Stimulated activated naive CD8-positive, alpha-beta T cell treated with anti-CD3 and anti-CD28 coated beads, Interleukin-15, Interleukin-2, amounts not matched to agents 100 U/mL and 50 U/mL, for 24 hours (primary cell): ENCODE data around the gene YWHAQ.

ENCODE experiments used
- ATAC-seq: fragments of 150-1000 bp; cut with Tn5 transposase; one replicate; pipeline ENCODE4 v1.10.0; 2021
- DNase-seq: peaks from one replicate; pipeline ENCODE4 v3.0.0; 2021

Gene YWHAQ

DNA sequence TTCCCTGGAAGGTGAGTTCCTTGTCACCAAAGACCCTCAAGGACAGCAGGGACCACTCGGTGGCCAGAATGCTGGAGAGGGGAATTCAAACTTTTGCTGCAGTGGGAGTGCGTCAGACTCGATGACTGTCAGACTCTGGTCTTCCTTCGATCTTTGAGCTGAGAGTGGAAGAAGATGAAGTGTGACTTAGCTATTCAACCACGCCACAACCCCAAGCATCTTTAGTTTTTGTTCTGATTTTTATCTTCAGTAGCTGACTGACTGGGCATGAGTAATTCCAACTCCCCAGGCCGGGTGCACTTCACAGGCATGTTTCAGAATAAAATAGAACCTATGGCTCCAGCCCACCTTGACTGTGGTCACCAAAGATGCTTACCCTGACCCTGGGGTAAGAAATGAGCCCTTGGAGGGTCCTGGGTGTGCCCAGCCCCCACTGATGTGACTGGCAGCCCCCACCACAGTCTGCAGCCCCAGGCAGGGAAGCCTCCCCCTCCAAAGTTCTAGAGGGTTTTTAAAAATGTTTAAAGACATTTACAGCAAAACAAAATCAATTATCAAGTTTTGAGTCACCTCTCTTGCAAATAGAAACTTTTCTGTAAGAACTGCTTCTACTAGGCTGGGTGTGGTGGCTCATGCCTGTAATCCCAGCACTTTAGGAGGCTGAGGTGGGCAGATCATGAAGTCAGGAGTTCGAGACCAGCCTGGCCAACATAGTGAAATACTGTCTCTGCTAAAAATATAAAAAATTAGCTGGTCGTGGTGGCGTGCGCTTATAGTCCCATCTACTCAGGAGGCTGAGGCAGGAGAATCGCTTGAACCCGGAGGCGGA is 24.9 kb upstream of the YWHAQ start:
- peak; percentile 39 for DNase-seq
- peak; percentile 66 for ATAC-seq

DNA sequence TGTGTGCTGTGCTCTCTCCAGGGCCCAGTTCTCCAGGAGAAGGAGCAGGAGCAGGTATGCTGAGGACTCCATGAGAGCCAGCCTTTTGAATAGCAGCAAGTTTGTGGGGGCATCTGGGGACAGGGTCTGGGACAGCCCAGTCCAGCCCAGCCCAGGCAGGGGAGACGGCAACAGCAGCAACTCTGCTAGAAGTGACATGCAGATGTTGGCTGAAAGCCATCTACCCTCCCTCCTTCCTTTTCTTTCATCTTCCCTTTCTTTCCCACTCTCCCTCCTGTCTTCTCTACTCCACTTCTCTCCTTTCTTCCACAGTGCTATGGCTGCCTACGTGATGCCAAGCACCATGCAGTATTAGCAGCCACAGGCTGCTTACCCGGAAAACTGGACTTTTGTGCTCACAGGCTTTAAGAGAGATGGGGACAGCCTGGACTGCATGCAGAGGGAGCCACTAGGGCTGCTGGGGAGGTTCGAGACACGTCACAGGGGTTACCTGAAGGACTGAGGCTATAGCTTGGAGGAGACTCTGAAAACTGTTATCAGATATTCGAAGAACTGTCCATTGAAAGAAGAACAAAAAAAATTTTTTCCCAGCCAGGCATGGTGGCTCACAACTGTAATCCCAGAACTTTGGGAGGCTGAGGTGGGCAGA is 23.8 kb upstream of the YWHAQ start:
- no peak for DNase-seq
- no peak for ATAC-seq

DNA sequence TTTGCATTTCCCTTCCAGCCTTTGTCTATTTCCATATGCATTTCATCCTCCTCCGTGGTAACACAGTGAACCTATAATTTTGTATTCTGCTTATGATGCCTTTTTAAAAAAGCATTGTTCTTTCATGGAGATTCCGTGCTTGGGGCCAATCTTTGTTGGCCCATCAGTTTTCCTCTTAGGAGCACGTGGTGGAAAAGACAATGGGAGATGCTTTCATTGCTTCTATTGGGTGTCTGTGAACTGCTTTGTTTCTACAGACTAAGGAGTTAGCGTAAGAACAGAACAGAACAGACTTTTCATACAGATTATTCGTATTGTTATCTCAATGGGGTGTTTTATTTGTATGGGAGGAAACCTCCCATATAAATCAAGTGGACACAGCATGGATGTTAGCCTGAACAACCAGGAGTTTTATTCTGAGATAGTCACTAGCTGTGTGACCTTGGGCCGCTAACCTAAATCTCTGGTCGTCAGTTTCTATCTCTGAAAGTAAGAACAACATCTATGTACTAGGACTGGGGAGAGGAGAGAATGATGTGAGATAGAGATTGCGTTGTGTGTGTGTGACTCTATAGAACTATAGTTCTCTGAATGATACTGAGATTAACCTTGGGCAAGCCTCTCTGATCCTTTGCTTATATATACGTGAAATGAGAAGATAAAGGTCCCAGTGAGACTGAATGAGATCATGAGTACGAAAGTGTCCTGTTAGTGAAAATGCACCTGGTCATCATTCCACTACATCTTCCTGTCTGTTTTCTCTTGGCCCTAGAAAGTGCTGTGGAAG is 22.9 kb upstream of the YWHAQ start:
- no peak for DNase-seq
- no peak for ATAC-seq

DNA sequence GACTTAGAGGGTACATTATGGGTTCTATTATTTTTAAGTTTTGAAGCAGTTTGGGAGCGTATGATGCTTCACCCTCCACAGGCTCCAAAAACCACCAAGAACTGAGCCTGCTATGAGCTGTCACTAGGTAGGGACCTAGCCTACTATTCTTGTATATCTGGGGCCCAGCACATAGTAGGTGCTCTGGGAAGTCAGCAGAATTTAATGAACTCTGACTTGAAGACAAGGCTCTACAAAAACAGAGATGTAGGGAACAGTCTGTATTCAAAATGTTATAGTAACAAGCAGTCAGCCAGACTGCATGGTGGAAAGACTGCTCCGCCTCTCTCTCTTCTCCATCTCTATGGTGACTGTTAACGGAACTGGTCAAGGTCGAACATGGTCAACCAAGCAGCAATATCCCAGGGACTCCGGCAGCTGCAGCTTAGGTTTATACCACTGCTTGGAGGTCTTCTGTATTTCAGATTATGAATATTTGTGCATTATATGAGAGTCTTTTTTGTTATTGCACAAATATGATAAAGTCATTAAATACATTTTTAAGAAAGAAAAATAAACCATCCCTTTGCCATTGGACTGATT is 22.2 kb upstream of the YWHAQ start:
- no peak for DNase-seq
- ATAC-seq: no peak

DNA sequence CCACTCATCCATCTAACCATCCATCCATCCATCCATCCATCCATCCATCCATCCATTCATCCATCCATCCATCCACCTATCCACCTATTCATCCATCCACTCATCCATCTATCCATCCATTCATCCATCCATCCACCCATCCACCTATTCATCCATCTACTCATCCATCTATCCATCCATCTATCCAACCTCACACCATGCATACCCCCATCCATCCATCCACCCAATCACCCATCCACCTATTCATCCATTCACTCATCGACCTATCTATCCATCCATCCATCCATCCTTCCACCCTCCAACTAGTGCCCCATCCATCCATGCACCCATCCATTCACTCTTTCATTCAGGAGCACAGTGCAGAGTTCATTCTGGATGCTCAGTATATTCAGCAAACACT is 21.5 kb upstream of the YWHAQ start:
- DNase-seq (no peak), ATAC-seq (no peak)

DNA sequence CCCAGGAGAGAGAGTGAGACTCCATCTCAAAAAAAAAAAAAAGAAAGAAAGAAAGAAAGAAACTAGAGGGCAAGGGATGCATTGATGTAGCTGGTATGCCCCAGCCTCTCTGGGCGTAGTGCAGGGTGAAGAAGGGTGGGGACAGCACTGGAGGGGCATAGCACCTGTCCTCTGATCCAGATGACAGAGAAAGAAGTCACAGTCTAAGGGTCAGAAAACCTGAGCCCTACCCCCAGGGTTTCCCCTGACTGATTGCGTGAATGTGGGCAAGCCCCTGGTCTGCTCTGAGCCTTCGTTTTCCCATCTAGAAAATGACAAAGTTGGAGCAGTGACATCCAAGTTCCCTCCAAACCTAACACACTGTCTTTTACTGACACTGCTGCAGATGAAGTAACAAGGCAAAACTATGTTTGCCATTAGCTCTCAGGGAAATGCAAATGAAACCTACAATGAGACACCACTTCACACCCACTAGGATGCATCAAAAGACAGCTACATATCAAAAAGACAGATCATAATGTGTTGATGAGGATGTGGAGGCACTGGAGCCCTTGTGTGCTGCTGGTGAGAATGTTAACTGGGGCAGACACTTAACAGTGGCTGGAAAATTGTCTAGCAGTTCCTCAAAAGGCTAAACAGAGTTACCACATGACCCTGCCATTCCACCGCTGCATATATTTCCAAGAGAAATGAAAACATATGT is 19.5 kb upstream of the YWHAQ start:
- DNase-seq (no peak), ATAC-seq (peak; percentile 44)

DNA sequence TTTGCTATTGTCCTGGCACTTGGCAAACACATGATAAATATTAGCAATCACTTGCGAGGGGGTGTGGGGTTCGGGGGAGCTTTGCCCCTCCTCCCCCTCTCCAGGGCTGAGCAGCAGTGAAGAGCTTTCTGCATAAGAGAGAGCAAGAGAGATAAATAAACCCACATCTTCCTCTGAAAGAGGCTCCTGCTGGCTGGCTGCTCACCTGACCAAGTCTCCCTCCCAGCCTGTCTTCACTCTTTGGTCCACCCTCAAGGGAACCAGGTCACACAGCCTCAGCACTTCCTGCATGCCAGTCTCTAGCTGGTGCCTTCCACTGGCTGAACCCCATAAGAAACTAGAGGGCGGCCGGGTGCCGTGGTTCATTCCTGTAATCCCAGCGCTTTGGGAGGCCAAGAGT is 18.5 kb upstream of the YWHAQ start:
- ATAC-seq (no peak), DNase-seq (no peak)

DNA sequence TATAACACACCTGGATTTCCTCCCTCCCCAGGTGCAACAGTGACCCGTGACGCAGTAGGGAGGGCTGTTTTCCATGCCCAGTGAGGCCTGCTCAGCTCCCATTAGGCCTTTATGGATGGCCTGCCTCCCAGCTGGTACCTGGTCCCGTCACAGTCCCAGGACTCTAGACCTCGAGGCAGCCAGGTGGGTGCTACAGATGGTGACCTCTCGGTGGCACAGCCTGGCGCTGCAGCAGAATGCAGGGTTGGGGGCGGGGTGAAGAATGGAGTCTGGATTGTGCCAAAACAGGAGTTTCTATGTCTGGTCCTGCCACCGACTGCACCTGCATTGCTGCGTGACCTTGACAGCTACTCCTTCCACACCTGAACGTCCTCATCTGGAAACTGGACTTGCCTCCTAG is 18.0 kb upstream of the YWHAQ start:
- DNase-seq: no peak
- no peak for ATAC-seq

DNA sequence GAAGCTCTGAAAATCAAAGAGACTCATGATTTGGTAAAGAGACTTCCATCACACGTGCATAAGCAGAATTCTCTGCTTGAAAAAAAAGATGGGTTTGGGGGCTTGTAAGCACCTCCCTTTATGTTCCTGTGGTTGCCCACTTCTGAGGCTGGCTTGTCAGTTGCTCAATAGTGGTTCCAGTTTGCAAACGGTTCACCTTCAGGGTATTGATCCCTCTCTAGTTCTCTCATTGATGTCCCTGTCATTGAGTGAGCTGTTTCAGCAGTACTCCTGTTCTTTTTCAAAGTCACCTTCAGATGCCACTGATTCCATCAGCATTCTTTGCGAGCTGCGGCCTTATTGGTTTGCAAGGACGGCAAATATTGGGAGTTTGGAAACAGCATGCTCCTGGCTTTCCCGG is 17.1 kb upstream of the YWHAQ start:
- DNase-seq (no peak), ATAC-seq (no peak)

DNA sequence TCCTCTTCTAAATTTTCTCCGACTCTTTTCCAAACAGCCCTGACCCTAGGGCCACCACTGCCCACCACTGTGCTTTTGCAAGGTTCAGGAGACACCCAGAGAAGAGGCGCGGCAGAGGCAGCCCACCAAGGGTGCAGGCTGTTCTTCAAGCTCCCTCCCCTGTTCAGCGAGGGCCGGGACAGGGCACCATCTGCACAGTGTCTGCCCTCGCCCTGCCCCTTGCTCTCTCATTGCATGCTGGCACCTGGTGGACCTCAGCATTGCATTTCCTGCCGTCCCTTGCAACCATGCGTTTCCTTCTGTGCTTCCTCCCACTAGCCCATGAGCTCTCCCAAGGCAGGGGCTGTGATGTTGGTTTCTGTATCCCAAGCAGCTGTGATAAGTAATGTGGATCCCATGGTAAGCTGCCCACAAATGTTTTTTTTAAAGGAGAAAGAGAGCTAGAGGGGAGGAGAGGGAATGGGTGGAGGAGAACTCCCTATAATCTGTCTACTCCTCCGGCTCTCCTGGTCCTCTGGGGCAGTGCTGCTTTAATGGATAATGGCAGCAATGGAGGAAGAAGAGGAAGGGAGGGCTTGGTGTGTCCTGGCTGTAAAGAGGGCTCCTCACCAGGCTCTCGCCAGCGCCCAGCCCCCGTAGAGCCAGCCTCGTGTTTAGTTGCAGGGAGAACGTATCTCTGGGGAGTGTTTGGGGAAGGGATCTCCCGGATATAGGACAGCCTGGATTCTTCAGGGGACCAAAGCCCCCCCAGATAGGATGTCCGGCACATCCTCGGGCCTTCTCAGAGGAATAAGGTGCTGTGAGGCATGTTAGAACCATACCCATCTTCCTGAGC is 15.6 kb upstream of the YWHAQ start:
- ATAC-seq: no peak
- no peak for DNase-seq

DNA sequence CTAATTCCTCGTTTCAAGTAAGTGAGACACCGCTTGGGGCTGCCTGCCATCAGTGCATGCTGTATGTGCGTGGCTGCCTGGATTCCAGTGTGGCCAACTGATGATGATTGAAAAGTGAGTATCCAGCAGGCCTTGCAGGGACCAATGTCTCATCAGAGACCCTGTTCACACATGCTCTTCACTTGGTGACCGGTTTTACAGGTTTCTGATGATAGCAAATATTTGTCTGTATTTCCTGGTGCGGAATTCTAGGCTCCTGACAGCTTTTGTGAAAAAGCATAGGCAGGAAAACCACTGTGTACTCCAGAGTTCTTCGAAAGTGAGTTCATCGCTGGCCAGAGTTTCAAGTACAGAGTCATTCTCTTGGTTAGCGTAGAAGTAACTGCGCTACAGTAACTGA is 13.8 kb upstream of the YWHAQ start:
- DNase-seq (no peak), ATAC-seq (no peak)

DNA sequence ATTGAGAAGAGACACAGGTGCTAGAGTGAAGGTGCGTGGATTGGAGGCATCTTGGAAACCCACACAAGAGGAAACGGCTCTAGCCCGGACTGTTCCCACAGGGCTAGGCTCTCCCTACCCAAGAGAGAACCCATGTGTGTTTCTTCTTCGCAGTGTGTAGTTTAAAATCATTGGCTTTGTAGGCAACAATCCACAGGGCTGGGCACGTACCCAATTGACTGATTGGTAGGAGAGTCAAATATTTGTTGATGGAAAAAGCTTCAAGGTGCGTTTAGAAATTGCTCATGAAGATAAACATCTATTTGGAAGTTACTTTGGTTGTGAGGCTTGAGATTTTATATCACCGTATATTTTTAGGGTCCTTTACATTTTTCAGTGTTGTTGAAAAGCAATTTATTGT is 13.2 kb upstream of the YWHAQ start:
- ATAC-seq (no peak), DNase-seq (no peak)

DNA sequence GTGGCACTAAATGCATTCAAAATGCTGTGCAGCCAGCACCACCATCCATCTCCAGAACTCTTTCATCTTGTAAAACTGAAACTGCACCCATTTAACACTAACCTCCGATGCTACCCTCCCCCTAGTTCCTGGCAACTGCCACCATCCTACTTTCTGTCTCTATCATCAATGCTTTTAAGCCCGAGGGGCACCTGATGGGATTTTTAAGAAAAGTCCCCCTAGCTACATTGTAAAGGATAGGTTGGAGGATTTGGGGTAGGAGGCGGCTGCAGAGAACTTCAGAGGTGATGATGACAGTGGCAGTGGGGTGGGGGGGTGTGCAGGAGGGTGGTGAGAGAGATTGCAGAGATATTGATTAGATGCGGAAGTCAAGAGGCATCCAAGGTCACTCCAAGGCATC is 10.8 kb upstream of the YWHAQ start:
- ATAC-seq (peak; percentile 62), DNase-seq (peak; percentile 10)

DNA sequence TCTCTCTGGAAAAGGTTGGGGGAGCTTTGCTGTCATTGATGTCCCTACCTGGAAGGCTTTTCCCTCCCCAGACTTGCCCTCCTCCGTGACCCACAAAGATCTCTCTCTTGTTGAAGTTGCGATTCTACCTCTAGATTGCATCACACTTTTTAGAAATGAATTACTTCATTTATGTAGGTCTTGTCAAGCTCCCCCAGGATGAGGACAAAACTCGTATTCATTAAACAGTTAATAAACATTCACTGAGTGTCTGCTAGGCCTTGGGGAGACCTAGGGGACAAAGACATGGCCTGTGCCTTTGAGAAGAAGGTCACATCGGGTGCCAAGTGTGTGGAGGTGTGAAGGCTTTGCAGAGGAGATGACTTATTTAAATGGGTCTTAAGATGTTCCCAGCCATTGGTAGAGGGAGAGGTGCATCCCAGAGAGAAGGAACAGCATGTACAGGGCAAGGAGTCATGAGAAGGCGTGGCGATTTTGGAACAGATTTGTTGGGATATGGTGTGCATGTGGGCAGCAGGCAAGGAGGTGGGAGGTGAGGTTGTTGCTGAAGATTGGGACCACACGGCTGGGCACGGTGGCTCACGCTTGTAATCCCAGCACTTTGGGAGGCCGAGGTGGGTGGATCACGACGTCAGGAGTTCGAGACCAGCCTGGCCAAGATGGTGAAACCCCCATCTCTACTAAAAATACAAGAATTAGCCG is 9.8 kb upstream of the YWHAQ start:
- DNase-seq (no peak), ATAC-seq (no peak)

DNA sequence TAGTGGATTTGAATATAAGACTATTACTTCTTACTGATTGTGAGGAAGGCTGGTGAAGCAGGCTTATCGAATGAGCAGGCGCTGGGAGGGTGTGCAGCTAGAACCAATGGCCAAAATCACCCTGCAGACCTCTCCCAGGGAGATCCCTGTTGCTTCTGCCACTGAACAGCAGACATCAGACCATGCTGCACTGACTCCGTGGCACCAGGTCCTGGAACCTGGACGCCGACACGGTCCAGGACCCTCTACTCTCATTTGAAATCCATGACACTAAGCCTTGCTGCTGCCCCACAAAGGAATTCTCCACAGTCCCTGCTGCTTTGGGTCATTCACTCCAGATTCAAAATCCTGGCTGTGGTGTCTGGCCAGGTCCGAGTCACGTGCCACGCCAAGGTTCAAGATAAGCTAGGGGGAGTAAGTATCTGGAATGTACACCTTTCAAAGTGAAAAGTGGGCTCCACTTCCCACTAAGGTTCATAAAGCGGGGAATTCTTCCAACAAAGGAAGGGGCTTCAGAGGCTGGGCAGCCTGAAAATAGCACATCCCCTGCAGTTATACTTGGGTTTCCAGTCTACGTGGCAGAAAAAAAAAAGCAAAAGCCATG is 9.0 kb upstream of the YWHAQ start:
- DNase-seq: no peak
- no peak for ATAC-seq

DNA sequence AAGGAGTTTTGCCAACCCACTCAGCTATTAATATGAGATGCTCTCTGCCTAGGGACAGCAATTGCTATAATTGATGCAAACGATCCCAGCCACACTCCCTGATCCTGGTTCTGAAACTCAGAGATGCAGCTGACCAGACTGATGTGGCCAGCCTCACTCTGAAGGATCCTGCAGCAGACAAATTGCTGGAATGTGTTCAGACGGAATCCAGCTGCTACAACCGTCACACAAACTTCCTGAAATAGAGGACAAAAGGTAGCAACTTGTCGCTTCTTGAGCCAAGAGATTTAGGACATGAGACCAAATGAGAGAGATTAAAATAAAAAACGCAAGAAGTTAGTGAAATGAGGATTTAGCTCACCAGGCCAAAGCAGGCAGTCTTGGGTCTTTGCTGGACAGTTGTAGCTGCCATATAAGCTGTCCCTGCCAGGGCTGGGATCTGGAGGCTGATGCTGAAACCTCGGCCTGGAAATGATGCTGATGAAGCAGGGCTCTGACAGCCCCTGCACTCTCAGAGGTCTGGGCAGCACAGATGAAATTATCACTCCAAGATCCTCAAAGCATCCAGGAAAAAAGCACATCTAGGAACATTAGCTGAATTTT is 8.3 kb upstream of the YWHAQ start:
- no peak for ATAC-seq
- DNase-seq: no peak

DNA sequence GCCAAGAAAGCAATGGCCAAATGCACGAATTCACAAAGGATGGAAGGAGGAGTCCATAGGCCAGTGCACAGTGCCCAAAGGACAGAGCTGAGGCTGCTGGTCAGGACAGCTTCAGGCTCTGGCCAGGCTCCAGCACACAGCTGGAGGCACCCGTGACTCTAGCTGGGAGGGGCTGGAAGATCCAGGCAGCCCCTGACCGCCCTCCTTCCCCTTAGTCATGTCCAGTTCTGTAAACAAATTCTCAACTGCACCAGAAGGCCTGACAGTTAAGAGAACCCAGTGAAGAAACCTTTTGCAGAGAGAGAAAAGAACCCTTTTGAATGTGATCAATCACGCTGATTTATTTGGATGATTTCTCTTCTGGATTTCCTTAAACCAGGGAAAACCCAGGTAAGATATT is 7.7 kb upstream of the YWHAQ start:
- ATAC-seq: no peak
- no peak for DNase-seq

DNA sequence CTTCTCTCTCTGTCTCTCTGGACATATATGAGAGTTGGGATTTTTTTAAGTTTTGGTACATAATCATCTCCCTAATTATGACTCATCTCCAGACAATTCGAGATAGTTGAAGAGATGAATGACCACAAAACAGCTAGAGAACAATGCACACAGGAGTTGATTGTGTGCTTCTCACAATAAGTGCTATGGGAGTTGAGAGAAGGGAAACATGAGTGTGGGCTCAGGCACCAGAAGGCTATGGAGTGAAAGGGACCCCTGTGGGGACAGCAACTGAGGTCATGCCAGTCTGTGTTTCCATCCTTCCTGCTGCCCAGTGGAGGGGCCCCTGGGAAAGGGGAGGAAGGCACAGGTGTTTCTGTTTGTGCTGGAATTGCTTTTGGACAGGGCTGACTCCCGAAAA is 6.5 kb upstream of the YWHAQ start:
- no peak for ATAC-seq
- no peak for DNase-seq

DNA sequence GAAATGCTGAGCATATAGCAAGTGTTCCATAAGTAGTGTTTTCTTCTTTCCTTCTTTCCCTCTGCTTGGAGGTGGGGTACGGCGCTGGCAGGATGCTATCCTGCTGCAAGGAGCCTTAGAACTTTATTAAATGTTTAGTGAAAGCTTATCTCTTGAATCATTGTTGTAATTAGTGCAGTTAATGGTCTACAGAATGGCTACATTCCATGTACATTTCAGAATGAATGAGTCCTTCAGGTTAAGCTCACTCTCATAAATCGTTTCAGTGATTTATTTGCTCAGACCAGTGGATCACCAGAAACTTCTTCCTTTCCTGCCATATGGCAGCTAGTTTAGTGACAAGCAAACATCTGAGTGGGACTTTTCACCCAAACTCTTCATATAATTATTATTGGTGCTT is 3.3 kb upstream of the YWHAQ start:
- DNase-seq: no peak
- ATAC-seq: no peak
